OCI-LY7 (cell line): Measurements from ENCODE around the gene ARHGAP21. TPM values are rescaled to one million over a fixed set of nuclear protein-coding genes. Genes with fewer than 3 reads are reported as not detected.

Source experiments
- BruUV-seq: library from RNA; stranded (reverse); fragments of 400-500 nt; replicated peaks from 2 replicates; lab custom pipeline; 2021; lab: Mats Ljungman, UMichigan
- CTCF ChIA-PET: fragments of 300-600 bp; sonication (Branson Sonifier 250); formaldehyde crosslinking; loops from one replicate; lab custom pipeline; 2022; ENCODE audit warnings: antibody characterized with exemption; ENCODE audit not compliant: unreplicated experiment; lab: Charles Lee
- POLR2A ChIA-PET: fragments of 300-600 bp; sonication (Branson Sonifier 250); formaldehyde crosslinking; loops from one replicate; lab custom pipeline; 2022; ENCODE audit warnings: antibody characterized with exemption; lab: Charles Lee
- DNase-seq: peaks from one replicate; pipeline ENCODE4 v3.0.0-alpha.2; 2015; ENCODE audit warnings: low spot score
- H2AFZ ChIP-seq: fragments of 200-600 bp; sonication (generic), shearing (Covaris generic); 2 replicates; pipeline ENCODE4 v1.6.1; 2014; ENCODE audit warnings: mild to moderate bottlenecking, antibody characterized with exemption, low read length, moderate library complexity
- H3K27ac ChIP-seq: fragments of 200-600 bp; sonication (generic); 2 replicates; pipeline ENCODE4 v1.5.1; 2014; ENCODE audit warnings: mixed run types, low read depth, mild to moderate bottlenecking, moderate library complexity, low read length, inconsistent platforms; ENCODE audit not compliant: poor library complexity, severe bottlenecking
- H3K36me3 ChIP-seq: fragments of 200-600 bp; sonication (generic); 2 replicates; pipeline ENCODE4 v1.6.1; 2014; ENCODE audit warnings: mild to moderate bottlenecking, antibody characterized with exemption, low read length, moderate library complexity, mixed read lengths; ENCODE audit not compliant: insufficient read depth
- H3K4me1 ChIP-seq: fragments of 200-600 bp; sonication (generic); 2 replicates; pipeline ENCODE4 v1.5.1; 2014; ENCODE audit warnings: mild to moderate bottlenecking, low read length; ENCODE audit not compliant: insufficient read depth, poor library complexity, severe bottlenecking
- H3K4me2 ChIP-seq: fragments of 200-600 bp; sonication (generic); 2 replicates; pipeline ENCODE4 v1.6.1; 2014; ENCODE audit warnings: mild to moderate bottlenecking, low read length
- H3K4me3 ChIP-seq: fragments of 200-600 bp; sonication (generic); 2 replicates; pipeline ENCODE4 v1.5.1; 2014; ENCODE audit warnings: mild to moderate bottlenecking, low read depth, low read length; ENCODE audit not compliant: poor library complexity, severe bottlenecking
- H3K79me2 ChIP-seq: fragments of 200-600 bp; sonication (generic); 2 replicates; pipeline ENCODE4 v1.6.1; 2016; ENCODE audit warnings: low read depth, mild to moderate bottlenecking, low read length, moderate library complexity, mixed read lengths; ENCODE audit not compliant: insufficient read depth
- H3K9me2 ChIP-seq: fragments of 200-600 bp; sonication (generic); 2 replicates; pipeline ENCODE4 v1.6.1; 2016; ENCODE audit warnings: mild to moderate bottlenecking, low read length, mixed read lengths; ENCODE audit not compliant: insufficient read depth
- H3K9me3 ChIP-seq: fragments of 200-600 bp; sonication (generic); 2 replicates; pipeline ENCODE4 v1.6.1; 2014; ENCODE audit warnings: mild to moderate bottlenecking, mixed run types, low read length, mixed read lengths
- H4K20me1 ChIP-seq: fragments of 200-600 bp; sonication (generic); 2 replicates; pipeline ENCODE4 v1.6.1; 2014; ENCODE audit warnings: mild to moderate bottlenecking, antibody characterized with exemption, low read length, moderate library complexity, mixed read lengths; ENCODE audit not compliant: insufficient read depth
- EZH2phosphoT487 ChIP-seq: fragments of 200-600 bp; sonication (generic); IDR thresholded peaks from 2 replicates; pipeline ENCODE4 v1.6.1; 2018; ENCODE audit warnings: low read depth, borderline replicate concordance, mild to moderate bottlenecking, mixed run types, antibody characterized with exemption, low read length, moderate library complexity, mixed read lengths
- intact Hi-C: fragments of 100-400 bp; cut with micrococcal nuclease; formaldehyde crosslinking; loops from one replicate; pipeline ENCODE4 v1.10.0; 2022; ENCODE audit not compliant: unreplicated experiment
- total RNA-seq, 2 experiments: library from RNA; depleted of rRNA in 1 of 2; stranded (reverse); fragments of >200 nt in 1 of 2; shearing (Covaris generic) in 1 of 2; gene quantifications; 2 replicates each; pipeline ENCODE4 v1.2.3, GENCODE V29; 2014 to 2022
- TF ChIP-seq, protein P1 (sequence below): fragments of 200-600 bp; sonication (generic); conservative IDR thresholded peaks from 2 replicates; pipeline ENCODE4 v1.5.1; 2014; ENCODE audit warnings: mild to moderate bottlenecking, antibody characterized with exemption, low read length, moderate library complexity, mixed read lengths

Gene ARHGAP21
- total RNA-seq, 2 experiments from 2014 or later, result 24.2 to 44.9 TPM

DNA sequence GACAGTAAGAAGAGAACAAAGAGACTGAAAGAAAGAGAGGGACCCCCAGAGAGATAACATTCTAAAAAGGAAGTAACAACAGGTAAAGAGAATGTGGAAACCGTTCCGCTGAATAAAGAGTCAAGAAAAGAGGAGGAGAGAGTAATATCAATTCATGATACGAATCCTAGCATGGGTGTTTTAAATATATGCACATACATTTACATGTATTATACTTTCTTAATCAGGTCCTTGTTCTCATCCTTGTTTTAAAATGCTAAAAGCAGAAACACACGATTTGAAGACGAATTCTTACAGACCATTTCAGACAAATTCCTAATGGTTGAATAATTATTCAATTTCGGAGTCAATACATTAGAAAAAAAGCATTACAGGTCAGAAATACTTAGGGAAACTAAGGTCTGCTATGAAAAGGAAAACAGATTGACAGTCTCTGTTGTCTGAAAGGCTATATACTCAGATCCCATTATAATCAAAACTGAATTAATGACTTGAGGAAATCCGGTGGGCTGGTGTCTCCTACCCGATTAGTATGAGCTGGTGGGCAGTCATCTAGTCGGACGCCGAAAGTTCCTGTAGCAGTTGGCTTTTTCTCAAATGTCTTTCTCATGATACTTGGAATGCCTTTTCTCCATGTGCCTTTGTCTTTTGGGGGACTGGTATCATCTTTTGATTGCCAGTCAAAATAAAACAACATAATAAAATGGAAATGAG is 127.3 kb downstream of the ARHGAP21 start:
- ChIA-PET POLR2A (interaction anchor here (0.6 kb wide), 1 partner anchor 26 kb away, joined by 3 read pairs; no protein-coding TSS in a partner anchor), CTCF (no interaction called here)
- Histone ChIP-seq H3K4me3 (no peak overlapping the region), H2AFZ (no peak overlapping the region), H3K9me2 (no peaks in the 10 kb centered on the region), H3K9me3 (no peaks in the 10 kb centered on the region), H3K27ac (no peak overlapping the region), H3K79me2 (no peaks in the 10 kb centered on the region), H3K4me1 (no peaks in the 10 kb centered on the region), H4K20me1 (no peaks in the 10 kb centered on the region), H3K36me3 (peaks cover 43% of the 10 kb centered on the region), H3K4me2 (no peak overlapping the region)
- DNase-seq, result no peak
- intact Hi-C loops, result no loop called here
- BruUV-seq, result no TSS peak
- TF ChIP-seq EZH2phosphoT487, result no peak
- TF ChIP-seq, protein P1, sequence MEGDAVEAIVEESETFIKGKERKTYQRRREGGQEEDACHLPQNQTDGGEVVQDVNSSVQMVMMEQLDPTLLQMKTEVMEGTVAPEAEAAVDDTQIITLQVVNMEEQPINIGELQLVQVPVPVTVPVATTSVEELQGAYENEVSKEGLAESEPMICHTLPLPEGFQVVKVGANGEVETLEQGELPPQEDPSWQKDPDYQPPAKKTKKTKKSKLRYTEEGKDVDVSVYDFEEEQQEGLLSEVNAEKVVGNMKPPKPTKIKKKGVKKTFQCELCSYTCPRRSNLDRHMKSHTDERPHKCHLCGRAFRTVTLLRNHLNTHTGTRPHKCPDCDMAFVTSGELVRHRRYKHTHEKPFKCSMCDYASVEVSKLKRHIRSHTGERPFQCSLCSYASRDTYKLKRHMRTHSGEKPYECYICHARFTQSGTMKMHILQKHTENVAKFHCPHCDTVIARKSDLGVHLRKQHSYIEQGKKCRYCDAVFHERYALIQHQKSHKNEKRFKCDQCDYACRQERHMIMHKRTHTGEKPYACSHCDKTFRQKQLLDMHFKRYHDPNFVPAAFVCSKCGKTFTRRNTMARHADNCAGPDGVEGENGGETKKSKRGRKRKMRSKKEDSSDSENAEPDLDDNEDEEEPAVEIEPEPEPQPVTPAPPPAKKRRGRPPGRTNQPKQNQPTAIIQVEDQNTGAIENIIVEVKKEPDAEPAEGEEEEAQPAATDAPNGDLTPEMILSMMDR, result no peak

DNA sequence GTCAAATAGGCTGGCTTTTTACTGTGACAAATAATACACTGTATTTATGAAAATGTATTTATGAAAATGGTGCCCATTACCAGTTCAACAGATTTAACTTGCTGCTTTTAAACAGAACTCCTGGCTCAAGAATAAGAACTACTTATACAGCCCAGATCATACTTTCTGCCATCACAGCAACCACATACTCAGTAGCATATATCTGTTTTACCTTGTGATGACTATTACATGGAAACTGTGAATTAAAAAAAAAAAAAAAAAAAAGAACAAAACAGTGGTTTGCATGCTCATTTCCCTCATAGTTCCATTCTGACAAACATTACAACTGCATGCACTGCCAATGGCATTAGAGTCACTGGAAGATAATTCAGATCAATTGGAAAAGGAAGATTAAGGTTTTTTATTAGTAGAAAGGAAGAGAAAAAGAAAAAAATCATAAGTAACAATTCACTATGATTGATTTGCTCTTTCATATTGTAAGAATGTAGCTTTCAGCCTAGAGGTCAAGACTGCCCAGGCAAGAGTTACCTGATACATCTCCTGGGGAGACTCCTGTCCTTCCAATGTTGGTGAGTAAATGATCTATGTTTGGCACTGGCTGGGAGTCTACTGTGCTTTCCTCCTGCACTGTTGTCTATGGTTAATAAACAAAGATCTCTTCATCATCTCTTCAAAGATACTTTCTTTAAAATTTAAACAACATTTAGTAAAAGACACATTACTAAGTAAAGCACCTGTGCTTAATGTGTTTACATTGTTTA is 132.8 kb downstream of the ARHGAP21 start:
- H4K20me1 ChIP-seq, result no peaks in the 10 kb centered on the region
- no peak overlapping the region for H3K27ac ChIP-seq
- H3K79me2 ChIP-seq, result no peaks in the 10 kb centered on the region
- H3K4me3 ChIP-seq, result no peak overlapping the region
- POLR2A ChIA-PET, result no interaction called here
- no peak overlapping the region for H3K4me2 ChIP-seq
- no peak overlapping the region for H2AFZ ChIP-seq
- H3K36me3 ChIP-seq, result peaks cover 37% of the 10 kb centered on the region
- BruUV-seq, result no TSS peak
- no peak for DNase-seq
- intact Hi-C loops, result no loop called here
- H3K4me1 ChIP-seq, result no peaks in the 10 kb centered on the region
- CTCF ChIA-PET, result no interaction called here
- TF ChIP-seq EZH2phosphoT487, result no peak
- TF ChIP-seq, protein P1, result no peak
- no peaks in the 10 kb centered on the region for H3K9me2 ChIP-seq
- H3K9me3 ChIP-seq, result no peaks in the 10 kb centered on the region

DNA sequence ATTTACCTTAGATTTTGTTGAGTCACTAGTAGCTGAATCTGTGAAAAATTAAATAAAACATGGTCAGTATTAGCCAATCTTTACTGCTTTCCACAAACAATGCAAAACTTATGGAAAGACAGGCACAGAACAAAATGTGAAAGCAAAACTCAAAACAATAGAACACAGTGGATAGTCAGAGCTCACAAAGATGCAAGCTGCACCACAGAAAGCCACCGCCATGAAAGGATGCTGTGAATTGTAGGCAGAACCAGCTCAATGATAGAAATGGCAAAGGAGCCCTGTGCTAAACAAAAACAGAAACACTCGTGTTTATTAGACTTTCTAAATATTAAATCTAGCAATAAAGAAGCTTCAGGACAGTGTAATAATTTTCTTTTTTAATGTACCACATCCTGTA is 134.4 kb downstream of the ARHGAP21 start:
- BruUV-seq, result no TSS peak
- H2AFZ ChIP-seq, result no peak overlapping the region
- H3K9me2 ChIP-seq, result no peaks in the 10 kb centered on the region
- TF ChIP-seq EZH2phosphoT487, result no peak
- TF ChIP-seq, protein P1, result no peak
- no peak overlapping the region for H3K27ac ChIP-seq
- peaks cover 28% of the 10 kb centered on the region for H3K36me3 ChIP-seq
- no peak for DNase-seq
- H3K79me2 ChIP-seq, result no peaks in the 10 kb centered on the region
- H3K4me3 ChIP-seq, result no peak overlapping the region
- no peaks in the 10 kb centered on the region for H3K9me3 ChIP-seq
- CTCF ChIA-PET, result interaction anchor here (0.6 kb wide), 1 partner anchor 570 kb away, joined by 3 read pairs; no protein-coding TSS in a partner anchor
- H3K4me1 ChIP-seq, result no peaks in the 10 kb centered on the region
- H4K20me1 ChIP-seq, result no peaks in the 10 kb centered on the region
- H3K4me2 ChIP-seq, result no peak overlapping the region
- intact Hi-C loops, result no loop called here
- POLR2A ChIA-PET, result interaction anchor here (0.7 kb wide), 1 partner anchor 455 kb away, joined by 3 read pairs; no protein-coding TSS in a partner anchor
